ENCODE measurements around the gene SOX2. TPM values are rescaled to one million over a fixed set of nuclear protein-coding genes. Genes with fewer than 3 reads are reported as not detected.
A peak's percentile ranks its signal among the peaks of the same experiment; 100 is the strongest.

The SOX2 gene
- polyA plus RNA-seq, 3 donors = not detected

DNA sequence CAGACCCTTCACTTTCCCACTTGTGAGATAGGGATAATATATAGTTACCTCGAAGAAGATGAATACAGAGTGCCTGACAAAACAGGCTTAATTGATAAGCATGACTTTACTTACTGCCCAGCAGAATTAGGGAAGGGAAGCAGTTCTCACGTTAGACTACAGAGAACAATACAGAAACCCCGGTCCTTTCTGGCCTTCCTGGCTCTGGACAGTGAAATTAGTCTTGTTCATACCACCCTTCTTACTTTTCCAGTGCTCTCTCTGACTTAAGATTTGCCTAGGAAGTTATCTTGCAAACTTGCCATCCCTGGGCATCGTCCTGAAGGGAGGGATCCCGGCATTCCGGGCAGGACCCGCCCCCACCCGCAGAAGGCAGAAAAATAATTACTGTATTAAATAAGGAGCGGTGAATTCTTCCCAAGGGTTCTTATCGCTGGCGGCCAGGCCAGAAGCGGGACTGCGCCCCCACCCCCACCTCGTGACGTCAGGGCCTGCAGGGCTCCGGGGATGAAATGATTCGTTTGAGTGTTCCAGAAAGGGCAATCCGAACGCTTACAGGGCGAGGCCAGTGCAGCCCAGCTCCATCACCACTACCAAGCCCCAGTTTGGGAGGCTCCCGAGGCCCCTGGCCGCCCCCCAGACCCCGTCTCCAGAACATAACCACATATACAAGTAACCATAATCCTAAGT is 8.4 kb downstream of the SOX2 start:
- Histone ChIP-seq H3K9me3 (replicated peaks in 1 of 2; ENCODE audit: control insufficient read depth in 1 of 2, insufficient read depth in 1 of 2, low read length in 2 of 2) (peaks cover 10 to 68% of the 10 kb centered on the region in 2 donors), H3K27ac (ENCODE audit: low read depth in 1 of 2, low read length in 2 of 2) (no peak overlapping the region), H3K36me3 (replicated peaks in 1 of 2; ENCODE audit: control insufficient read depth in 1 of 2, insufficient read depth in 2 of 2, low read length in 2 of 2) (no peaks in the 10 kb centered on the region), H3K79me2 (ENCODE audit: insufficient read depth, low read length) (no peaks in the 10 kb centered on the region), H2AFZ (ENCODE audit: insufficient read depth, low read depth, low read length, poor library complexity, severe bottlenecking) (no peak overlapping the region), H4K20me1 (ENCODE audit: insufficient read depth, low read length) (no peaks in the 10 kb centered on the region), H3K4me1 (ENCODE audit: control insufficient read depth in 1 of 2, insufficient read depth in 2 of 2, low read length in 2 of 2) (no peaks in the 10 kb centered on the region), H3K4me2 (replicated peaks; ENCODE audit: extremely low read depth, low read length, poor library complexity, severe bottlenecking) (no peak overlapping the region), H3K9ac (ENCODE audit: insufficient read depth, low read length, poor library complexity, severe bottlenecking) (no peak overlapping the region), H3K4me3 (replicated peaks in 1 of 3; ENCODE audit: low read depth in 2 of 3, low read length in 3 of 3) (no peak overlapping the region), H3K27me3 (ENCODE audit: control insufficient read depth in 2 of 2, insufficient read depth in 2 of 2, low read length in 2 of 2) (peaks cover 100% of the 10 kb centered on the region in 2 donors)
- Mint-ChIP-seq H3K4me1 (no peaks in the 10 kb centered on the region), H3K36me3 (peaks cover 3 to 16% of the 10 kb centered on the region in 2 donors), H3K9me3 (peaks cover 0 to 49% (median 38%) of the 10 kb centered on the region in 7 donors), H3K27me3 (ENCODE audit: low read depth in 3 of 3) (peaks cover 99% of the 10 kb centered on the region in 3 donors), H3K27ac (peak overlapping the region in 1 of 7 donors; percentile 41), H3K4me3 (peak overlapping the region in 1 of 2 donors; percentile 83)
- intact Hi-C loops (cut with micrococcal nuclease) = no loop called here
- TF ChIP-seq, protein P1, sequence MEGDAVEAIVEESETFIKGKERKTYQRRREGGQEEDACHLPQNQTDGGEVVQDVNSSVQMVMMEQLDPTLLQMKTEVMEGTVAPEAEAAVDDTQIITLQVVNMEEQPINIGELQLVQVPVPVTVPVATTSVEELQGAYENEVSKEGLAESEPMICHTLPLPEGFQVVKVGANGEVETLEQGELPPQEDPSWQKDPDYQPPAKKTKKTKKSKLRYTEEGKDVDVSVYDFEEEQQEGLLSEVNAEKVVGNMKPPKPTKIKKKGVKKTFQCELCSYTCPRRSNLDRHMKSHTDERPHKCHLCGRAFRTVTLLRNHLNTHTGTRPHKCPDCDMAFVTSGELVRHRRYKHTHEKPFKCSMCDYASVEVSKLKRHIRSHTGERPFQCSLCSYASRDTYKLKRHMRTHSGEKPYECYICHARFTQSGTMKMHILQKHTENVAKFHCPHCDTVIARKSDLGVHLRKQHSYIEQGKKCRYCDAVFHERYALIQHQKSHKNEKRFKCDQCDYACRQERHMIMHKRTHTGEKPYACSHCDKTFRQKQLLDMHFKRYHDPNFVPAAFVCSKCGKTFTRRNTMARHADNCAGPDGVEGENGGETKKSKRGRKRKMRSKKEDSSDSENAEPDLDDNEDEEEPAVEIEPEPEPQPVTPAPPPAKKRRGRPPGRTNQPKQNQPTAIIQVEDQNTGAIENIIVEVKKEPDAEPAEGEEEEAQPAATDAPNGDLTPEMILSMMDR (IDR thresholded peaks at IDR 0.05) = no peak
- no peak for DNase-seq
- 4% methylated on average over 14 of the region's 23 CpGs for WGBS (ENCODE audit: insufficient coverage)

- no peaks in the 10 kb centered on the region for H3K4me1 ChIP-seq (ENCODE audit: control insufficient read depth in 1 of 2, insufficient read depth in 2 of 2, low read length in 2 of 2)
- H3K9me3 ChIP-seq (replicated peaks in 1 of 2; ENCODE audit: control insufficient read depth in 1 of 2, insufficient read depth in 1 of 2, low read length in 2 of 2) = peaks cover 13 to 72% of the 10 kb centered on the region in 2 donors
- no peaks in the 10 kb centered on the region for H3K36me3 ChIP-seq (replicated peaks in 1 of 2; ENCODE audit: control insufficient read depth in 1 of 2, insufficient read depth in 2 of 2, low read length in 2 of 2)
- no peak overlapping the region for H2AFZ ChIP-seq (ENCODE audit: insufficient read depth, low read depth, low read length, poor library complexity, severe bottlenecking)
- peaks cover 98 to 99% (median 99%) of the 10 kb centered on the region in 3 donors for H3K27me3 Mint-ChIP-seq (ENCODE audit: low read depth in 3 of 3)
- H3K27ac Mint-ChIP-seq = no peak overlapping the region
- H3K27ac ChIP-seq (ENCODE audit: low read depth in 1 of 2, low read length in 2 of 2) = no peak overlapping the region
- H3K9ac ChIP-seq (ENCODE audit: insufficient read depth, low read length, poor library complexity, severe bottlenecking) = no peak overlapping the region
- peaks cover 3 to 19% of the 10 kb centered on the region in 2 donors for H3K36me3 Mint-ChIP-seq
- peaks cover 99 to 100% of the 10 kb centered on the region in 2 donors for H3K27me3 ChIP-seq (ENCODE audit: control insufficient read depth in 2 of 2, insufficient read depth in 2 of 2, low read length in 2 of 2)
- no peaks in the 10 kb centered on the region for H4K20me1 ChIP-seq (ENCODE audit: insufficient read depth, low read length)
- intact Hi-C loops (cut with micrococcal nuclease) = no loop called here
- peak overlapping the region in 1 of 2 donors; percentile 83 for H3K4me3 Mint-ChIP-seq
- no peaks in the 10 kb centered on the region for H3K79me2 ChIP-seq (ENCODE audit: insufficient read depth, low read length)
- H3K9me3 Mint-ChIP-seq = peaks cover 0 to 50% (median 36%) of the 10 kb centered on the region in 7 donors
- TF ChIP-seq, protein P1 (IDR thresholded peaks at IDR 0.05) = no peak
- peaks cover 2% of the 10 kb centered on the region for H3K4me1 Mint-ChIP-seq
- no peak for DNase-seq
- no peak overlapping the region for H3K4me2 ChIP-seq (replicated peaks; ENCODE audit: extremely low read depth, low read length, poor library complexity, severe bottlenecking)
- no peak overlapping the region for H3K4me3 ChIP-seq (replicated peaks in 1 of 3; ENCODE audit: low read depth in 2 of 3, low read length in 3 of 3)
- WGBS (ENCODE audit: insufficient coverage) = no CpG with 5 or more reads among the region's 4 CpGs
Observed at GRCh38 chr3:181721046-181721875, 9.5 kb downstream of the SOX2 start.
